ENCODE measurements around the gene SNTG2.

DNA sequence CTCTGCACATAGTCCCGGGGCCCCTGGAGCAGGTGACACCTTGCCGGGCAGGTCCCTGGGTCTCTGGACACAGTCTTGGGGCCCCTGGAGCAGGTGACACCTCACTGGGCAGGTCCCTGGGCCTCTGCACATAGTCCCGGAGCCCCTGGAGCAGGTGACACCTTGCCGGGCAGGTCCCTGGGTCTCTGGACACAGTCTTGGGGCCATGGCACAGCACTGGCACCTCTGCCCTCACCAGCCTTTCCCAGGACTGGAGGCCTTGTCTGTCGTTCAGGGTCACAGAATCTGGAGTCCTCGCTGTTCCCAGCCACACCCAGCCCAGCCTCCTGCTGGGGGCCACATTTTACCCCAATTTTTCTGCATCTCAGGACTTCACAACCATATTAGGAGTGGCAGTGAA is 464.9 kb downstream of the SNTG2 start:
- TF ChIP-seq, protein P1, sequence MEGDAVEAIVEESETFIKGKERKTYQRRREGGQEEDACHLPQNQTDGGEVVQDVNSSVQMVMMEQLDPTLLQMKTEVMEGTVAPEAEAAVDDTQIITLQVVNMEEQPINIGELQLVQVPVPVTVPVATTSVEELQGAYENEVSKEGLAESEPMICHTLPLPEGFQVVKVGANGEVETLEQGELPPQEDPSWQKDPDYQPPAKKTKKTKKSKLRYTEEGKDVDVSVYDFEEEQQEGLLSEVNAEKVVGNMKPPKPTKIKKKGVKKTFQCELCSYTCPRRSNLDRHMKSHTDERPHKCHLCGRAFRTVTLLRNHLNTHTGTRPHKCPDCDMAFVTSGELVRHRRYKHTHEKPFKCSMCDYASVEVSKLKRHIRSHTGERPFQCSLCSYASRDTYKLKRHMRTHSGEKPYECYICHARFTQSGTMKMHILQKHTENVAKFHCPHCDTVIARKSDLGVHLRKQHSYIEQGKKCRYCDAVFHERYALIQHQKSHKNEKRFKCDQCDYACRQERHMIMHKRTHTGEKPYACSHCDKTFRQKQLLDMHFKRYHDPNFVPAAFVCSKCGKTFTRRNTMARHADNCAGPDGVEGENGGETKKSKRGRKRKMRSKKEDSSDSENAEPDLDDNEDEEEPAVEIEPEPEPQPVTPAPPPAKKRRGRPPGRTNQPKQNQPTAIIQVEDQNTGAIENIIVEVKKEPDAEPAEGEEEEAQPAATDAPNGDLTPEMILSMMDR (conservative IDR thresholded peaks at IDR 0.05; ENCODE audit: low read length): no peak
- TF ChIP-seq EZH2phosphoT487 (IDR thresholded peaks at IDR 0.05; ENCODE audit: borderline replicate concordance): no peak
